Dermis blood vessel endothelial cell (primary cell): ENCODE measurements around the gene NDOR1. TPM values are rescaled to one million over a fixed set of nuclear protein-coding genes. Genes with fewer than 3 reads are reported as not detected.
A peak's percentile ranks its signal among the peaks of the same experiment; 100 is the strongest.

Source experiments
- DNase-seq: peaks from one replicate; pipeline ENCODE4 v3.0.0; 2010
- total RNA-seq: library from RNA; depleted of rRNA; stranded (reverse); fragments of >200 nt; gene quantifications from 2 replicates; pipeline ENCODE4 v1.2.3, GENCODE V29; 2014

Gene NDOR1
- total RNA-seq, 1 donor from 2014 or later, result 3.4 TPM

DNA sequence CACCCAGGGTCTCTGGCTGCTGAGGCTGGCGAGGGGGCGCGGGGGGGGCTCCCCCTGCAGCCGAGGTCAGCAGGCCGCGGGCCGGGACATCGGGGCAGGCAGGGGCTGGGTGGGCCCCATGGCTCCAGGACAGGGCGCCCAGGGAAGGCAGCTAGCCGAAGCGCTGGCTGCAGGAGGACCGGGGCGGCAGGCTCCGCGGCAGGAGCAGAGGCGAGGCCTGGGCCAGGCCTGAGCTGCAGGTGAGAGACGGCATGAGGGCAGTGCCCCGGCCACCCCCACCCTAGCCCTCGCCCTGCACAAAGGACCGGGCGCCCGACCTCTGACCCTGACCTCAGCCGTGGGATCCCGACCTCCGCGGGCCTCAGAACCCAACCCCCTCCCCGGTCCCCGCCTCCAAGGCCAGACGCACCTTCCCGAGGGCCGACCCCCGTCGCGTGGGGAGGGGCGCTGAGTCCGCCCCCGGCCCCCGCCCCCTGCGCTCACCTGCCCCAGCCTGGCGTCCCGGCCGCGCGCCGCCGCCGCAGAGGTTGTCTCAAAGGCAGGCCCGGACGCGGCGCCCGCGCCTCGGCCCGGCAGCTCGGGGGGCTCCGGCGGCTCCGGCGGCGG lies 16.1 kb downstream of the NDOR1 start:
- DNase-seq, result no peak

GRCh38 chr9:137222190-137223077 lies 16.9 kb downstream of the NDOR1 start, which contains the start of gene RNF208:
TSS of gene RNF208 (minus strand) at chr9:137222240. CDS start at chr9:137221212, 1,028 bp downstream.
- DNase-seq, result no peak

GRCh38 chr9:137223078-137223970 lies 17.8 kb downstream of the NDOR1 start:
- peak; percentile 98 for DNase-seq

DNA sequence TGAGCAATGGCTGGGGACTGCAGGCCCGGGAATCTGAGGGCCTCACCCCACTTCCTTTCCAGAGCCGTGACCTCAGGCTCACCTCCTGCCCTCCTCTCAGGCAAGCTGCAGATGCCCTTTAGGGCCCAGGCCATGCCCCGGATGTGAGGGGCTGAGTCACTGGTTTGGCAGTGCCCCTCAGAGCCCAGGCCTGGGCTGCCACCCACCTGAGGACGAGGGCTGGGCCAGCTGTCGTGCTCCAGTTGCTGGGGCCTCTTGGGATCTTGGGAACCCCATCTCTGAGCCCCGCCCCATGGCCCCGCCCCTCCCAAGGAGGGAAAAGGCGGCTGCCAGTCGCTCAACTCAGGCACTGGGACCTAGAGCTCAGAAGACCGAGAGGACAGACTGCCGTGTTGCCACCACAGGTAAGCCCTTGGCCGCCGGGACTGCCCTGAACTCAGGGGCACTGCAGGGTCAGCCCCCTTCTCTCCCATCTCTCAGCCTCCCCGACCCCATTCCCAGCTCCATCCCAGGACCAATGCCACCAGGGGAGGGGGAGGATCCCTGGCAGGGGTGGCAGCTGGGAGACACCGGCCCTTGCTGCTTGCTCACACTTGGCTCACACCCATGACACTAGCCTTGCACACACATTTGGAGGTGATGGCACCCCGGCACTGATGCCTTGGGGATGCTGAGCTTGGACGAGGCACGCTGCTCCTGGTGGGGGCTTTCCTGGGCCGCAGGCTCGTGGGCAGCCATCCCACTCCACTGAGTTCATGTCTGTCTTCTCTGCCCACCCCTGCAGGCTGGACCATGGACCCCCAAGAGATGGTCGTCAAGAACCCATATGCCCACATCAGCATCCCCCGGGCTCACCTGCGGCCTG lies 19.6 kb downstream of the NDOR1 start, which contains the start of gene CYSRT1:
TSS of gene CYSRT1 (plus strand) at position 345 of the 865 bp plus-strand sequence. CDS start at position 793, 448 bp downstream.
- no peak for DNase-seq

DNA sequence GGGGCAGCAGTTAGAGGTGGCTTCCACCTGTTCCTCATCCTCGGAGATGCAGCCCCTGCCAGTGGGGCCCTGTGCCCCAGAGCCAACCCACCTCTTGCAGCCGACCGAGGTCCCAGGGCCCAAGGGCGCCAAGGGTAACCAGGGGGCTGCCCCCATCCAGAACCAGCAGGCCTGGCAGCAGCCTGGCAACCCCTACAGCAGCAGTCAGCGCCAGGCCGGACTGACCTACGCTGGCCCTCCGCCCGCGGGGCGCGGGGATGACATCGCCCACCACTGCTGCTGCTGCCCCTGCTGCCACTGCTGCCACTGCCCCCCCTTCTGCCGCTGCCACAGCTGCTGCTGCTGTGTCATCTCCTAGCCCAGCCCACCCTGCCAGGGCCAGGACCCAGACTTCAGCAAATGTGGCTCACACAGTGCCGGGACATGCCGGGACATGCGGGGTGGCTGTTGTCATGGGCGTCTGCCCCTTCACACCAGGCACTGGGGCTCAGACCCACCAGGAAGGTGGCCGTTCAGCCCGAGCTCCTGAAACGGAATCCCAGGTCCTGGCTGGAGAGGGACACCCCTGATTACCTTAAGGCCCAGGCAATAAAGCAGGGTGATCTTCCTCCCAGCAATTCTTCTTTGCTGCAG lies 20.3 kb downstream of the NDOR1 start:
- no peak for DNase-seq

GRCh38 chr9:137226338-137227053 lies 21.0 kb downstream of the NDOR1 start:
- no peak for DNase-seq

DNA sequence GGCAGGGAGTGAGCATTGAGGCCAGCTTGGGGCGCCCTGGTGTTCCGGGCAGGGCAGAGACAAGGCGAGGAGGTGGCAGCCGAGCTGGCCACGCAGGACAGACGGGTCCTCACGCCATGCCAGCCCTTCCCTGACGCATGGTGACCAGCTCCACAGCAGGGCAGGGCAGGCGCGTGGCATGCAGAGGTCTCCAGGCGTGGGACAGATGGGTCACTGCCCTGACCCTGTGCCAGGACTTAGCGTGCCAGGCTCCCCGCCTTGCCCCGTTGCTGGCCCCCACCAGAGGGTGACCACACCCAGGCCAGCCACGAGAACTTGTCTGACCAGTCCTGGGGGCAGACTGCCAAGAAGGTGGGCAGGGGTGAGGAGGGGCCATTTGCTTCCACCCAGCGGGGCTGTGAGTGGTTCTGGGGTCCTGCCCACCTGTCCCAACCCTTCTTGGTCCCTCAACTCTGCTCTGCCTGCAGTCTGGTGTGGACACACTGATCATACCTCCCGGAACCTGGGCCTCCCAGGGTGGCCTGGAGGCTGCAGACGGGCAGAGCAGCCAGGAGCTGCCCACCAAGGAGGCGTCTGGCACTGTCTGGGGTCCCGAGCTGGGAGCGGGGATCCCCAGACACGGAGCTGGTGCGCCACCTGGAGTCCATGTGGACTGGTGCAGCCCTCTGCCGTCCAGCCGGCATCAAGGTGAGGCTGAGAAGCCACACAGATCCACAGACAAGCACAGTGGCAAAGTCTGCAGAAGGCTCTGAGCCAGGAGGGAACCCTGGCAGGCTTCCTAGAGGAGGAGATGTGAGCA lies 21.8 kb downstream of the NDOR1 start, which contains the start of gene RNF224:
TSS of gene RNF224 (plus strand) at position 449 of the 799 bp plus-strand sequence. CDS start 834 bp downstream, outside the sequence.
- DNase-seq, result peak; percentile 88

DNA sequence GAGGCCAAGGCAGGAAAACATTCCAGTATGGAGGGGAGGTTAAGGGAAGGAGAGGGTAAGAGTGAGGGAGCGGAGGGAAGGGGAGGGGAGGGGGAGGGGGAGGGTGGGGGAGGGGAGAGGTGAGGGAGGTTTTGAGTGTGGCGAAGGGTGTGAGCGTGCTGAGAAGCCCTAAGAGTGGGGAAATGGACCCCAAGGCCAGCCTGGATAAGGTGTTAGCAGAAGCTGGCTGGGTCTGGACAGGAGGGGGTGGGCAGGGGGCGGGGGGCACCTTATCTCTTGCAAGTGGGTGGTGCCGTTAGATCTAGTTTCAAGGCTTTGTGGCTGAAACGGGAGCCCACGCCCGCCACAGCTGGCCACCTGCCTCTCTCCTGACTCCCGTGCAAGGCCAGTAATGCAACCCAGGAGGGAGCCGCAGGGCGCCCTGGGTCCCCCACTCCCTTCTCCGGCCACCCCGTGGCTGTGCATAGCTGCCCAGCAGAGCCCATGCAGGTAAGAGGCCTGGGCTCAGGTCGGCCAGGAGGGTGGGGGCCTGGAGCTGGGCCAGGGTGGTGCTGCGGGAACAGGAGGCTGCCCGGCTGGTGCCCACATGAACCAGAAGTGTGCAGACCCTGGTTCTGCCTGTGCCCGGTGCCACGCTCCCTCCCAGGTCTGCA lies 22.5 kb downstream of the NDOR1 start:
- DNase-seq, result no peak

GRCh38 chr9:137228506-137228967 lies 23.0 kb downstream of the NDOR1 start:
- DNase-seq, result no peak

DNA sequence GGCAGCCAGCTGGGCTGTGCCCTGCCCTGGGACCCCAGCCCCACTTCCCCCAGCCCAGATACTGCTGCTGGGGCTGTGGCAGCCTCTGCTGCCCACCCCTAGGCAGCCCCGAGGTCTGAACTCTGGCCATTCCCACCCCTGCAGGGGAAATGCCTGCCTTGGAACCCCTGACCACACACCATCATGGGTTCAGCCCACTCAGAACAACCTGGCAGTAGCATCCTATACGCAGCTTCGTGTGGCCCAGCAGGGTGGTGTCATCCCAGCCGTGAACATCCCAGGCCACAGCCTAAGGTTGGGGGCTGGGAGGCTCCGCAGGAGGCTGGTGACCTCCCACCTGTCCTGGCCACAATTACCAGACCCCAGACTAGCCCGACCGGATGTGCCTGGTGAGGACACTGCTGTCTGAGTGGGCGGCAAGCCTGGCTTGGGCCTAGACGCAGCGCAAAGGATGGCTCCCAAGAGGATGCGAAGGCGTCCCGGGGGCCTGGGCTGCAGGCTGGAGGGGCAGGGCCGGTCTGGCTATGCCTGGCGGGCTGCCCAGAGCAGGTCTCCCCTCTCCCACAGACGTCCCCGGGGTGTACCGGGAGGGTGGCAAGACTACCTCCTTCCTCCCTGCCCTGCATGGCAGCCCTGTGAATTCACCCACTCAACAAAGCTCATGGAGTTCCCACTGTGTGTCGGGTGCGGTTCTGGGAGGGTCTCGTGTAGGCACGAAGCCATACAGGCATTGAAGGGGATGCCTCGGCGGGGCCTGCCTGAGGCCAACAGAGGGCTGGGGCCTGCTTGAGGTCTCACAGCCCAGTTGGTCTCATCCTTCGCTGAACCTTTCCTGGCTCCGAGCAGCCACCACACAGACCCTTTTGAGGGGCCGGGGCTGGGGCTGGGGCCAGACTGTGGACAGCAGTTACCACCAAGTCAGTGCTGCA lies 23.7 kb downstream of the NDOR1 start:
- no peak for DNase-seq

DNA sequence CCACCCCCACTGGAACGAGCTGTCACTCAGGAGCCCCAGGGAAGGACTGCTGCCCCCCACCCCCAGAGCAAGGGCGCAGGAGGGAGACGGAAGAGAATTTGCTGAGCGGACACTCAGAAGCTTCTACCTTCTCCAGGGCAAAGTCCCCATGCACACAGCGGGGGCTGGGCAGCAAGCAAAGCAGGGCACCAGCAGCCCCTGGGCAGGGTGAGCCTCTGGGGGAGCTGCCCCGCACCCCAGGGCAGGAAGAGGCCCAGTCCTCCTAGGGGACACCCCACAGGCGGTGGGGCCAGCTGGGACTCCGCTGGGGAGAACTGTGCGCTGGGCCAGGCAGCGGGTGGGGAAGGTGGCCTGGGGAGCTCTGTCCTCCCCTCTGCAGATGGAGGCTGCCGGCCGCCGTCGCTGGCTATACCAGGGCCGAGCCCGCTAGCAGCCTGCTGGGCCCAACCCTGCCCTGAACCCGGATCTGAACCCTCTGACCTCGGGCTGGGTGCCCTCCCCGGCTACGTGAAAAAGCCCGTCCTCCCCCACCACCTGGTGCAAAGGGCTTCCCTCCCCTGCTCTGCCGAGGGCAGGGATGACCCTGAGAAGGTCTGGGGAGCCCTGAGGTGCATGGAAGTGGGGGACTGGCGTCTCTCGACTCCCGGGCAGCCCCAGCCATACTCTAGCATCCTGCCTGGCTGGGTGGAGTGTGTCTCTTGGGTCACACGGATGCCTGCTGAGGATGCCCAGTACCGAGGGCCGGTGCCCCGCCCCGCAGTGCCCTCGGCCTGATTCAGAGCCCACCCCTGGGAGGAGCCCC lies 24.6 kb downstream of the NDOR1 start:
- DNase-seq, result no peak

- DNase-seq, result no peak
Measured at GRCh38 chr9:137230705-137231371, 25.3 kb downstream of the NDOR1 start, which contains the start of gene SLC34A3. TSS of gene SLC34A3 (plus strand) at chr9:137230901. CDS start at chr9:137231703, 802 bp downstream.

DNA sequence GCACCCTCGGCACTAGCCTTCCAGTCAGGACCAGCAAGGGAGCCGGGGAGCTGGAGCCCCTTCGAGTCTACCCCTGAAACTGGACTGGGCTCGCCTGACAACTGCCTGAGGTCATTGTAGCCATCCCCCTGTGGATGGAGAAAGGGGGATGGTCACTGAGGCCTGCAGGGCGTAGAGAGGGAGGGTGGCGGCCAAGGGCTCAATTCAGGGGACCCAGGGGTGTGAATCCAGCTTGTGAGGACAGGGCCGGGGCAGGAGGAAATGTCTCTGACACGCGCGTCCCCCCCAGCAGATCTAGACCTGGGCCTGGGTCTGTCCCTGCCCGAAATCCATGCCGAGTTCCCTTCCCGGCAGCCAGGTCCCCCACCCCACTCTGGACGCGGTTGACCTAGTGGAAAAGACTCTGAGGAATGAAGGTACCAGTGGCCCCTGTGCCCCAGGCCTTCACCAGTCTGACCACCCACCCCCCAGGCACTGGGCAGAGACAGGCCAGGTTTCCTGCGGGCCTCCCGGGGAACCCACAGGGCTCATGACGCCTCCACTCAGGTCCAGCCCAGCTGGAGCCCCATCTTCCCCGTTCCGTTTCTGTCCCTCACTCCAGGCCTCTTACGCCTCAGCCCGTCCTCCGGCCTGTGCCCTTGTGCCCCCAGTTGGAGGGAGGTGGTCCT lies 26.0 kb downstream of the NDOR1 start:
- DNase-seq, result no peak

DNA sequence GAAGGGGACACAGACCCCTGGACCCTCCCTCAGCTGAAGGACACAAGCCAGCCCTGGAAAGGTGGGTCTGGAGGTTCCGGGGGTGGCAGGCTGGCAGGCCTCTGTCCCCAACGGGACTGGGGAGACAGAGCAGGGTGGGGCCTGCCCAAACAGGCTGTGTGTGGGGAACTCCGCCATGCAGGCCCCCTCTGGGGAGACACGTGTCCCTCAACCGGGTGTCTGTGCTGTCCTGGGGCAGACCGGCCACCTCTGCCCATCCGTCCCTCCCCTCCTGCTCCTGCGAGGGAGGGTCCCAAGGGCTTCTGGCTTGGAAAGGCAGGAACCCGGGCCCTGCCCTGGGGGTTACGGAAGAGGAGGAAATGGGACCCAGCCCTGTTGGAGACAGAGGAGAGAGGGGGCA lies 26.6 kb downstream of the NDOR1 start:
- no peak for DNase-seq

DNA sequence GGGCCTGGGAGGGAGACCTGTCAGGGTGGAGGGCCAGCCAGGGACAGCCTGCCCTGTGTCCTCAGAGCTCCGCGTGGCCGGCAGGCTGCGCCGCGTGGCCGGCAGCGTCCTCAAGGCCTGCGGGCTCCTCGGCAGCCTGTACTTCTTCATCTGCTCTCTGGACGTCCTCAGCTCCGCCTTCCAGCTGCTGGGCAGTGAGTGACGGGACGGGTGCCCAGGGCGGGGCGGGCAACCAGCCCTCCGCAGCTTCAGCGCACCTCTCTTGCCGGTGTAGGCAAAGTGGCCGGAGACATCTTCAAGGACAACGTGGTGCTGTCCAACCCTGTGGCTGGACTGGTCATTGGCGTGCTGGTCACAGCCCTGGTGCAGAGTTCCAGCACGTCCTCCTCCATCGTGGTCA lies 27.0 kb downstream of the NDOR1 start:
- no peak for DNase-seq
